Stimulated activated naive CD4-positive, alpha-beta T cell (primary cell): ENCODE data around the gene YTHDF1.
A peak's percentile ranks its signal among the peaks of the same experiment; 100 is the strongest.
"Not testable (repeated sequence)": the region's sequence is repeated elsewhere in the genome, so short reads cannot be mapped to it uniquely, and the experiment has no call there.

Source experiments
- DNase-seq, 6 experiments: peaks; one replicate each; lab custom pipeline; 2025; lab: John Stamatoyannopoulos, UW

The YTHDF1 gene

GRCh38 chr20:63216041-63216848 is at the start of gene YTHDF1:
TSS of gene YTHDF1 (minus strand) at chr20:63216131. CDS start at chr20:63215892, 239 bp downstream.
- DNase-seq, result peak; percentile 87 to 95 (median 92)

- DNase-seq, result no peak
Measured at GRCh38 chr20:63264519-63264918, 48.6 kb upstream of the YTHDF1 start.

- DNase-seq, result no peak
Measured at GRCh38 chr20:63264000-63264399, 48.1 kb upstream of the YTHDF1 start.

DNA sequence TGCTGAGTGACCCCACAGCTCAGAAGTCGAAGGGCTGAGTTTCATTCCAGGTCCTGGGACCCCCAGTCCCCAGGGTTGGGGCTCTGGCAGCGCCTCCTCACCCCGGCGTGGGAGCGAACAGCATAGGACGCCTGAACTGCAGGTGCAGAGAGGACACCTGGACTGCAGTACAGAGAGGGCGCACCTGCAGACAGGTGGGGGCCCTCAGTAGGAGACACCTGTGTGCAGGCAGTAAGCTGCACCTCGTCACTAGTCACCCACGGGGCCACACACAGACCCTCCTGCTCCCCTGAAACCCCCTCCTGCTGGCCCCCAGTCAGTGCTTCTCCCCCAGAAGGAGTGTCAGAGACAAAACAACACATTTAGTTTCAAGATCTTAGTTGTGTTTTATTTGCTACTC is 46.9 kb upstream of the YTHDF1 start:
- DNase-seq, result no peak

DNA sequence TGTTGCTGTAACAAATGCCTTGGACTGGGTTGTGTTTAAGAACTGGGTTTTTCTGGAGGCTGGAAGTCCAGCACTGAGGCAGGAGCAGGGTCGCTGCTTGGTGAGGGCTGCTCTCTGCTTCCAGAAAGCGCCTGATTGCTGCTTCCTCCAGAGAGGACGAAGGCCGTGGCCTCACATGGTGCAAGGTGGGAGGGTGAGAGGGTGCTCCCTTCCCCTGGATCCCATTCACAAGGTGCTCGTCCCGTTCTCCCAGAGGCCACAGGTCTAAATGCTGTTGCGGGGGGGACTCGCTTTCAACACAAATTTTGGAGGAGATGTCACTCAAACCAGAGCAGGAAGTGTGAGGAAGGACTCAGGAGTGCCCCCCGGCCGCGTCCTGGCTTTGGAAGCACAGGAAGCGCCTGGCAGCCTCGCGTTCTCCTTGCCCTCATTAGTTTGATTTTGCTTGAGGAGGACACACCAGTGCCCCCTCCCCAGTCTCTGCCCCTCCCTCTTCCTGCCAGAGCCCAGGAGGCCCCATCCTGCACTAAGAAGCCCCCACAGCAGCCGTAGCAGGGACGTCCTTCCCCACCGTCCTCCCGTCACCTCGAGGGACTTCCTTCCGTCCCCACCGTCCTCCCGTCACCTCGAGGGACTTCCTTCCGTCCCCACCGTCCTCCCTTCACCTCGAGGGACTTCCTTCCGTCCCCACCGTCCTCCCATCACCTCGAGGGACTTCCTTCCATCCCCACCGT is 46.0 kb upstream of the YTHDF1 start:
- DNase-seq, result no peak

- no peak for DNase-seq
Measured at GRCh38 chr20:63261060-63261794, 45.3 kb upstream of the YTHDF1 start.

- DNase-seq, result no peak
Measured at GRCh38 chr20:63260521-63260920, 44.6 kb upstream of the YTHDF1 start.

GRCh38 chr20:63259734-63260460 is 44.0 kb upstream of the YTHDF1 start:
- no peak for DNase-seq

DNA sequence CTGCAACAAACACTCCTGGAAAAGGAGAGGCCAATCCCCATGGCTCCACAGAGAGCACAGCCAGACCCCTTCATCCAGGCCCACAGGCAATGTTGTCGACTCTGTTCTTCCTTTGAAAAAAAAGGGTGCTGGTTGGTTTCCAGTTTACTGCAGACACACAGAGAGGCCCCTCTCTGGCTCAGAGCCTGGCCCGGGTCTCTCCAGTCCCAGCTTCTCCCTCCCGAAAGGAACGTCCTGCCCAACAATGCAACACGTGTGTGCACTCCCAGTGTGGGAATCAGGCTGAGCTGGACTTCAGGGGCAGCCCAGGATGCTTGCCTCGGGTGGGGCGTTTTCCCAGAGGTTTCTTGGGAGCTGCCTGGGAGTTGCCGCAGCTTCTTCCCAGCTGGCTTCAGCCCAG is 42.9 kb upstream of the YTHDF1 start:
- DNase-seq, result no peak

GRCh38 chr20:63257629-63258028 is 41.7 kb upstream of the YTHDF1 start:
- DNase-seq, result no peak

- DNase-seq, result no peak
Measured at GRCh38 chr20:63256954-63257353, 41.0 kb upstream of the YTHDF1 start.

DNA sequence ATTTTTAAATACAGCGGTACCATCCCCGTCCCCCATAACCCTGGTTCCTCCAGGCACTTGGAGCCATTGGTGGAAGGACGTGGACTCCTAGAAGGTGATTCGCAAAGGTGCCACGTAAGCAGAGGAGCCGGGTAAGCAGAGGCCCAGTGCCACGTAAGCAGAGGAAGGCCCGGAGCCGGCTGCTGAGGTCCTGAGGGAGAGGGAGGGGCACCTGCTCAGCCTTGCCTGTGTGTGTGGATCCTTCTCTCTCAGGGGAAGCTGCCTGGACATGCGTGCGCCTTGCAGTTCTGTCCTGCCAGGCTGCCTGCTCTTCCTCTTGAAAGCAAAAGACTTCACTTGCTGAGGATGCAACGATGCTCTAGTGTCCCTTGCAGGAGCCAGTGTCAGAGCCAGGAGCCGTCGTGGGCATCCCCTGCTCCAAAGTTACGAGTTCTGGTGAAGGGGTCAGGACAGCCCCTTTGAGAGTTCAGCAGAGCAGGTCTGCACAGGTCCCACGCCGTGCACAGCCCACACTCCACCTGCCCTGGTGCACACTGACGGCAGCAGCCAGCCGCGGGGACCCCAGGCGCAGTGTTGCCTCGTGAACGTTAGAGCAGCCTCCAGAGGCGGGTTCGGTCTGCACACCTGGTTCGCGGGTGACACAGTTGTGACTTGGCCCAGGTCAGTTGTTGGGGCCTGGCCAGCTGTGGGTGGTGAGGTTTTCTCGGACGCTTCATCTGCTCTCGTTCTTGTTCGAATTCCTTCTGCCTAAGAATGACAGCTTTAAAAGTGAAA is 40.2 kb upstream of the YTHDF1 start:
- DNase-seq, result no peak

DNA sequence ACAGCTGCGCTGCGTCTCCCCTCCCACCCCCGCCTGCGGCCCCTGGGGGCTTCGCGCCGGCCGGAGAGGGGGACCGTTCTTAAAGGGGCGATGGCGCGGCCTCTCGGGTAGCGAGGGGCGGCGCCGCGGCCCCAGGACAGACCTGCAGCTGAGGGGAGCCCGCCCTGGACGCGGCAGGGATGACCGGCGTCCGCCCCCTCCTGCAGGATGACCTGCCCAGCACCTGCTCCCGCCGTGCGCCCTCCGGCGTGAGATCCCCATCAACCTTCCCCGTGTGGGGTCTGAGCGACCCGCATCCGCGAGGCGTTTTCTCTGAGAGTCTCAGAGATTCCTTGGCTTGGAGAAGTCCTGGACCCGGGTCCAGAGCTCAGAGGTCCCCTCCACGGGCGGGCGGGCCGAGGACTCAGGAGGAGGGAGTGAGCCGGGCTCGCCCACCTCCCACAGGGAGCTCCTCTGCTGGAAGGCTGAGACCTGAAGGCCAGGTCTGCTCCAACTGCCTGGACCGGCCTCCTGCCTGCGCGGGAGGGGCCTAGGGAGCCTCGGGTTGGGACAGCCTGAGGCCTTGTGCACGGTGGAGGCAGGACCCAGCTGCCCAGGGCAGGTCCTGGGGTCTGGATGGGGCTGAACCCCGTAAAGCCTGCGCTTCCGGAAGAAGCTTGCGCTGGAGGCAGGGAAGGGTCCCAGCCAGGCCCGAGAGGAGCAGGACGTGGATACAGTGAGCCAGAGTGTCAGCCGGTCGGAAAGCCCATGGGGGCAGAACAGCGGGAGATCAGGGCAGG is 38.9 kb upstream of the YTHDF1 start:
- no peak for DNase-seq

DNA sequence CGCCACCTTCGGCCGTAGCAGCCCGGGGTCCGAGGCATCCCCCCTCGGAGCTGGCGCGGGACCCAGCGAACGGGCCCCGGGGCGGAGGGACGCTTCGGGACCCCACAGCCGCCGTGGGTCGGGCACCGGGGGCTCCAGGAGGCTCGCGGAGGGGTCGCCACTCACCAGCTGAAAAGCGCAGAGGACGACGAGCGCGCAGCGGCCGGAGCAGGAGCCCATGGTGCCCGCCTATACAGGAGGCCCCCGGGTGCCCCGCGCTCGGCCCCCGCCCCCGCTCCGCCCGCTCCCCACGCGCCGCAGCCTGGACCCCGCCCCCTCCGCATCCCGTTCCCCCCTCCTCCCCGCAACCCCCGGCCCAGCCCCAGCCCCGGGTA is 38.3 kb upstream of the YTHDF1 start, which contains the start of gene NKAIN4:
TSS of gene NKAIN4 (minus strand) at position 232 of the 374 bp plus-strand sequence. CDS start at position 219, 13 bp downstream.
- DNase-seq, result no peak

DNA sequence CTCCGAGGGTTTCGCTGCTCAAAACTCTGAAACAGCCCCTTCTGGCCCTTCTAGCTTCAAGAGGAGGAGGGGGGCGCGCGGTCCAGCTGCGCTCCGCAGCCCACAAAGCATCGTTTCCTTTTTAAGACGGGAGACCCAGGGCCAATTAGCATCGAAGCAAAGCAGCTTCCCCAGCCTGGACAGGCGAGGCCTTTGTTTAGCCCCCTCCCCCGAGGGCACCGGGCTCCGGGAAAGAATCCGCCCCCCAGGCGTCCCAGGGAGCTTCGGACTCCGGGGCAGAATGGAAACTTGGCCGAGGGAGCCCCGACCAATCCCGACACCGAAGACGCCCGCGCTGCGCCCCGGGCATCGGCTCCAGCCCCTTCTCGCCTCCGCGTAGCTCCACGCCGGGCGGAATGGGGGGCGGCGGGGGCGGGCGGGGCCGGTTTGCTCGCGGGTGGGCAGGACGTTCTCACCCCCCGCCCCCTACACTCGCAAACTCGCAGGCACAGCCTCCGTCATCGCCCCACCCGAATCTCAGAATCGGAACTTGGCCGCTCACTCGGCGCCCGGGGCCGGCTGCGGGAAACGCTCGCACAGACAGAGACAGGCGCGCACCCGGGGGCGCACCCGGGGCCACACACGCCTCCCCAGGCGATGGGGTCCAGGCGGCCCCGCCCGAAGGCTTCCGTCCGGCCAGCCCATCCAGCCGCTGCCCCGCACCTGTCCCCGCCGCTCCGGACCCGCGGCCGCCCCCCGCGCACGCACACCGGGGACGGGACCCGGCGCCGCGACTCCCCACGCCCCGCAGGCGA is 37.7 kb upstream of the YTHDF1 start:
- no peak for DNase-seq

DNA sequence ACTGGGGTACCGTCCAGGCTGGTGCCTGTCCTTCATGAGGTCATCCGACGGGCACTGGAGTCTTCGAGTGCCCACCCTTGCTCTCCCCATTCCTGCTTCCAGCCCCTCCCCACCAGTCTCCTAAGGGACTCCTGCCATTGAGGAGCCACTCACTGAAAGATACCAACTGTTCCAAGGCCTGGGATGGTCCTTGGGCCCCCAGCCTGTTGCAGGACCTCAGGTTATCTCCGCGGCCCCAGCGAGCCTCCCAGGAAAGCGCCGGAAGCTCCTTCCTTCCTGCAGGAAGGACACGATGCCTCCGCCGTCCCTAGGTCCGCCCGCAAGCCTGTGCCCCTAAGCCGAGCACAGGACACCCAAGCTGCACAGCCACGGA is 37.1 kb upstream of the YTHDF1 start:
- DNase-seq, result no peak

- DNase-seq, result no peak
Measured at GRCh38 chr20:63252284-63252711, 36.4 kb upstream of the YTHDF1 start.

GRCh38 chr20:63251350-63251749 is 35.4 kb upstream of the YTHDF1 start:
- not testable (repeated sequence) for DNase-seq

DNA sequence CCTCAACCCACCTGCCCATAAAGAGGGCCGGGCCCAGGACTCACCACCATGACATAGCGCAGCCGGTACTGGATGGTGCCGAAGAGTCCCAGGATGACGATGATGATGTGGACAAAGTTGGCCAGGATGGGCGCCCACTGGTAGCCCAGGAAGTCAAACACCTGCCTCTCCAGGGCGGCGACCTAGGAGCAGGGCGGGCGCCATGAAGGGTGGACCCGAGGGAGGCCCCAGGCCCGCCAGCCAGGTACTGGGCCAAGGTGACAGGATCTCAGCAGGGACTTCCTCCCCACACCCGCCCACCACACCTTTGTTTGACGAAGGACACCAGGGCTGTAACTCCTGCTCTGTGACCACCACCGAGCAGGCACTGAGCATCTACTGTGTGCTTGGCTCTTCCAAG is 34.0 kb upstream of the YTHDF1 start:
- DNase-seq, result no peak
